DND-41 (cell line): ENCODE measurements around the gene LTBP1.

ENCODE experiments used
- CTCF ChIP-seq: IDR thresholded peaks from 2 replicates; pipeline ENCODE4 v1.5.1; 2012; ENCODE audit warnings: borderline replicate concordance, low read length, moderate library complexity, mild to moderate bottlenecking; ENCODE audit not compliant: poor library complexity, severe bottlenecking; ENCODE audit errors: extremely low read depth
- EZH2 ChIP-seq: IDR thresholded peaks from 3 replicates; pipeline ENCODE4 v1.6.1; 2012; ENCODE audit warnings: borderline replicate concordance, low read depth, mild to moderate bottlenecking, moderate library complexity, low read length, inconsistent platforms; ENCODE audit not compliant: severe bottlenecking

- TF ChIP-seq CTCF: no peak
- no peak for TF ChIP-seq EZH2
These were observed 311.6 kb downstream of the LTBP1 start for GRCh38 chr2:33258387-33258786.
